ENCODE results near the gene KCNK10. TPM values are rescaled to one million over a fixed set of nuclear protein-coding genes. Genes with fewer than 3 reads are reported as not detected.

Gene KCNK10
- total RNA-seq, 4 donors from 2014 or later, result not detected

DNA sequence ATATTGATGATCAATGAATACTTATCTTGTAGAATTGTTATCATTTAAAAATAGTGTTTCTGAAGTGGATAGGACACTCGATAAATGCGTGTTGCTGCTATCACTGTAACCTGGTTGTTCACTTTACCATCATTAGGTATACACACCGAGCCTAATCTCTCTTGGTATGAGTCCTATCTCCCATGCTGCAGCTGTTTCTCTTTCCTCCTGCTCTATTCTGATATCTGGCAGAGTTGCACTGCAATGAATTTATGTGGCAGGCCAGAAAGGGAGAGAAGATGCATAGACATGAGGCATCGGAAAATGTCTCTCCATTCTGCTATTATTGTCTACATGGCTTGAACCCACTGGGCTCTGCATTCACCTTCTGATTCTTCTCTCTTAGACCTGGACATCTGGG lies 26.7 kb downstream of the KCNK10 start:
- ATAC-seq (ENCODE audit: low FRiP score) (no peak), DNase-seq (ENCODE audit: low spot score) (no peak)
- TF ChIP-seq, protein P1, sequence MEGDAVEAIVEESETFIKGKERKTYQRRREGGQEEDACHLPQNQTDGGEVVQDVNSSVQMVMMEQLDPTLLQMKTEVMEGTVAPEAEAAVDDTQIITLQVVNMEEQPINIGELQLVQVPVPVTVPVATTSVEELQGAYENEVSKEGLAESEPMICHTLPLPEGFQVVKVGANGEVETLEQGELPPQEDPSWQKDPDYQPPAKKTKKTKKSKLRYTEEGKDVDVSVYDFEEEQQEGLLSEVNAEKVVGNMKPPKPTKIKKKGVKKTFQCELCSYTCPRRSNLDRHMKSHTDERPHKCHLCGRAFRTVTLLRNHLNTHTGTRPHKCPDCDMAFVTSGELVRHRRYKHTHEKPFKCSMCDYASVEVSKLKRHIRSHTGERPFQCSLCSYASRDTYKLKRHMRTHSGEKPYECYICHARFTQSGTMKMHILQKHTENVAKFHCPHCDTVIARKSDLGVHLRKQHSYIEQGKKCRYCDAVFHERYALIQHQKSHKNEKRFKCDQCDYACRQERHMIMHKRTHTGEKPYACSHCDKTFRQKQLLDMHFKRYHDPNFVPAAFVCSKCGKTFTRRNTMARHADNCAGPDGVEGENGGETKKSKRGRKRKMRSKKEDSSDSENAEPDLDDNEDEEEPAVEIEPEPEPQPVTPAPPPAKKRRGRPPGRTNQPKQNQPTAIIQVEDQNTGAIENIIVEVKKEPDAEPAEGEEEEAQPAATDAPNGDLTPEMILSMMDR (IDR thresholded peaks at IDR 0.05), result no peak

DNA sequence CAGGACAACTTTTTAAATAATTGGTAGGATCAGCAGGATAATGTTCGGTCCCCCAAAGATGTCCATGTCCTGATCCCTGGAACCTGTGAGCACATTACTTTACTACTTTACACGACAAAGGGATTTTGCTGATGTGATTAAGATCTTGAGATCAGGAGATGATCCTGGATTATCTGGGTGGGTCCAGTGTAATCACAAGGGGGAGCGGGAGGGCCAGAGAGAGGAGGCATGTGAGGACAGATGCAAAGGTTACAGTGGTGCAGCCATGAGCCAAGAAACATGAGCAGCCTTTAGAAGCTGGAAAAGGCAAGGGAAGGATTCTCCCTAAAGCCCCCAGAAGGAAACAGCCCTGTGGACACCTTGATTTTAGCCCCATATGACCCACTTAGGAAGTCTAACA lies 33.1 kb downstream of the KCNK10 start:
- TF ChIP-seq, protein P1 (IDR thresholded peaks at IDR 0.05), result no peak
- ATAC-seq (ENCODE audit: low FRiP score), result no peak
- no peak for DNase-seq (ENCODE audit: low spot score)

DNA sequence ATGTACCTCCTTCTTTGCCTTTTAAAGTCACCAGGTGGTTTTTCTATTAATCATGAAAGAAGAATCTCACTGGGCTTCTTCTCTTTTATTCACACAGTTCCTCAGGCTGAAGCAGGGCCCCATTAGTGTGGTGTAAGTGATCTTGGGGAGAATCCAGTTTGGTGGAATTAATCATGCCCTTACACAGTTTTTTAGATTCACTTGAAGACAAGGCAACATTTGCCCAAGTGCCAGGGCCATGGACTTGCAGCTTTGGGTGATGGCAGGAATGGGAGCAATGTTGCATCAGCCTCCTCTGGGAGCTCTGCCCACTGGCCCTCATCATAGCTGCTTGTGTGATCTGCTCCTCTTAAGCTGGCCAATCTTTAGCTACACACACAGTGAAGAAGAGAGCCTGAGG lies 33.8 kb downstream of the KCNK10 start:
- ATAC-seq (ENCODE audit: low FRiP score) (no peak), DNase-seq (ENCODE audit: low spot score) (no peak)
- TF ChIP-seq, protein P1 (IDR thresholded peaks at IDR 0.05), result no peak

DNA sequence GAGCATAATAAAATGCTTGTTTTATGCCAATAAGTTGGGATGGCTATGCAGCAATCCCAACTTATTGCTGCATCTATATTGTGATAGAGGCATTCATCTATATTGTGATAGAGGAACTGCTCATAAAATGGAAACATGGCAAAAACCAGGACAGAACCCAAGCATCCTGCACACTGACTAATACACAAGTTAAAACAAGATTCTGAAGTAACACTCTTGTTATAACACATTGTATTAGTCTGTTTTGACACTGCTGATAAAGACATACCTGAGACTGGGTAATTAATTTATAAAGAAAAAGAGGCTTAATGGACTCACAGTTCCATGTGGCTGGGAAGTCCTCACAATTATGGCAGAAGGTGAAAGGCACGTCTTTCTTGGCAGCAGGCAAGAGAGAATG lies 36.8 kb downstream of the KCNK10 start:
- ATAC-seq (ENCODE audit: low FRiP score) (no peak), DNase-seq (ENCODE audit: low spot score) (no peak)
- TF ChIP-seq, protein P1 (IDR thresholded peaks at IDR 0.05), result no peak

DNA sequence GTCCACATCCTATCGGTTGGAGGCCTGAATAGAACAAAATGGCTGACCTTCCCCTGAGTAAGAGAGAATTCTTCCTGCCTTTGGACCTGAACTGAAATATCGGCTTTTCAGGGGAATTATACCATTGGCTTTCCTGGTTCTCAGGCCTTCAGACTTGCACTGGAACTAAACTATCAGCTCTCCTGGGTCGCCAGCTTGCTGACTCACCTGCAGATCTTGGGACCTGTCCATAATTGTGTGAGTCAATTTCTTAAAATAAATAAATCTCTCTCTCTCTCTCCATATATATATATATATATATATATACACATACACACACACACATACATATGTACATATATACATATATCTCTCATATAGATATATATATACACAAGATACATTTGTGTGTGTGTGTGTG lies 41.6 kb downstream of the KCNK10 start:
- no peak for DNase-seq (ENCODE audit: low spot score)
- no peak for ATAC-seq (ENCODE audit: low FRiP score)
- TF ChIP-seq, protein P1 (IDR thresholded peaks at IDR 0.05), result no peak

DNA sequence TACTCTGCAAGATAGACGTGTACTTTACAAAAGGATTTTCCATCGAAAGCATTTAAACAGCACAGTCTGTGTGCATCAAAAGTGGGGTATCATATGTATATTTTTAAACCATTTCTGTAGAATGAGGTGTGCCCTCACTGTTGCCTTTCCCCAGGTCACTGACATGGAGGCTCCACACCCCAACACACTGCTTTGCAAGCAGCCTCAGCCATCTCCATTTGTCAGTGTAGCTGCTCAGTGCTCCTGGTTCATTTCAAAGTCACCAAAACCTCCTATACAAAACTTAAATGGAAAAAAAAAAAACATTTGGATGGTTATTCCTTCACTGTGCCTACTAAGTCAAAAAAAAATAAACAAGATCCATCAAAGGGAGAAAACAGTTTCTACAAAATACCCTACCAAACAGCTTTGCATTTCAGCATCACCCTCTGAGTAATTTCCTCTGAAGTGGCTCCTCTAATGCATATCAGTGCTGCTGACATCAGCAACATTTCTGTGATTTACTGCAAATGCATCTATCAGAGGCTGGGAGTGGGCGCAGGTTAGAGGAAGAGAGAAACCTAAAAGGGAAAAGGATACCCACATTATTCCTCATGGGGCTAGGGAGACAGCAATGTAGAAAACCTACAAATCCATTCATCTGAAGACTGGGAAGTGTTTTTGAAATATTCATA lies 46.0 kb downstream of the KCNK10 start:
- ATAC-seq (ENCODE audit: low FRiP score), result no peak
- TF ChIP-seq, protein P1 (IDR thresholded peaks at IDR 0.05), result no peak
- DNase-seq (ENCODE audit: low spot score), result no peak
